B cell (primary cell): ENCODE results near the gene SNRPB2. TPM values are rescaled to one million over a fixed set of nuclear protein-coding genes. Genes with fewer than 3 reads are reported as not detected.

Source experiments
- ATAC-seq: fragments of 200-7000 bp; cut with Tn5 transposase; one replicate; pipeline ENCODE4 v1.10.0; 2021; ENCODE audit warnings: low read depth, mild to moderate bottlenecking, moderate number of reproducible peaks, moderate library complexity
- CTCF ChIA-PET: fragments of 350-600 bp; sonication (Branson Sonifier 250); formaldehyde crosslinking; loops from one replicate; lab custom pipeline; 2021; ENCODE audit warnings: antibody characterized with exemption, inconsistent platforms; lab: Charles Lee
- POLR2A ChIA-PET: fragments of 350-600 bp; sonication (Branson Sonifier 250); formaldehyde crosslinking; loops from one replicate; lab custom pipeline; 2021; ENCODE audit warnings: antibody characterized with exemption; lab: Charles Lee
- DNase-seq: peaks from one replicate; pipeline ENCODE4 v3.0.0; 2013
- H2AFZ ChIP-seq: 2 replicates; pipeline ENCODE4 v1.6.1; 2012; ENCODE audit warnings: mild to moderate bottlenecking, low read depth, low read length; ENCODE audit not compliant: insufficient read depth, poor library complexity, severe bottlenecking
- H3K27ac ChIP-seq, 2 donors: 1 replicate in 1 of 2; 2 replicates in 1 of 2; pipeline ENCODE4 v1.5.1; 2012 to 2013; ENCODE audit warnings: low read length in 2 of 2, mild to moderate bottlenecking in 2 of 2, moderate library complexity in 1 of 2
- H3K27me3 ChIP-seq, 4 experiments: fragments of 200-600 bp in 1 of 4; sonication (generic) in 1 of 4; replicated peaks in 1 of 4; 1 replicate in 2 of 4; 2 replicates in 2 of 4; pipeline versions ENCODE4 v1.6.1 to v1.7.0; 2013 to 2016; ENCODE audit warnings: low read length in 3 of 4, mild to moderate bottlenecking in 2 of 4, mixed read lengths in 1 of 4, moderate library complexity in 1 of 4; ENCODE audit not compliant: insufficient read depth in 4 of 4, control insufficient read depth in 3 of 4; ENCODE audit errors: control extremely low read depth in 1 of 4
- H3K36me3 ChIP-seq, 2 experiments: replicated peaks in 1 of 2; 1 replicate in 1 of 2; 2 replicates in 1 of 2; pipeline versions ENCODE4 v1.6.1 to v1.7.1; 2013; ENCODE audit warnings: low read length in 1 of 2; ENCODE audit not compliant: insufficient read depth in 2 of 2, control insufficient read depth in 1 of 2; ENCODE audit errors: control extremely low read depth in 1 of 2, extremely low read depth in 1 of 2
- H3K4me1 ChIP-seq, 2 donors: fragments of 200-600 bp in 1 of 2; sonication (generic) in 1 of 2; 1 replicate in 1 of 2; 2 replicates in 1 of 2; pipeline versions ENCODE4 v1.5.1 to v1.6.1; 2013 to 2017; ENCODE audit warnings: low read length in 2 of 2; ENCODE audit not compliant: control insufficient read depth in 2 of 2, insufficient read depth in 2 of 2
- H3K4me2 ChIP-seq: replicated peaks from 2 replicates; pipeline ENCODE3; 2012; ENCODE audit warnings: mild to moderate bottlenecking, low read depth, low read length; ENCODE audit not compliant: poor library complexity, severe bottlenecking
- H3K4me3 ChIP-seq, 5 experiments: fragments of 200-600 bp in 1 of 5; sonication (generic) in 1 of 5; 1 replicate in 3 of 5; 2 replicates in 2 of 5; pipeline versions ENCODE4 v1.5.1 to v1.7.0; 2011 to 2016; ENCODE audit warnings: low read length in 4 of 5, mild to moderate bottlenecking in 4 of 5, low read depth in 2 of 5, control low read depth in 1 of 5, moderate library complexity in 1 of 5; ENCODE audit not compliant: insufficient read depth in 1 of 5; ENCODE audit errors: control extremely low read depth in 1 of 5, extremely low read depth in 1 of 5
- H3K79me2 ChIP-seq: fragments of 200-600 bp; sonication (generic); one replicate; pipeline ENCODE4 v1.6.0; 2016; ENCODE audit warnings: low read length; ENCODE audit not compliant: control insufficient read depth, insufficient read depth
- H3K9ac ChIP-seq: fragments of 200-600 bp; sonication (generic); 2 replicates; pipeline ENCODE4 v1.6.1; 2017; ENCODE audit warnings: mild to moderate bottlenecking, low read length, moderate library complexity
- H3K9me3 ChIP-seq, 3 donors: one replicate each; pipeline versions ENCODE4 v1.6.1 to v1.7.1; 2013; ENCODE audit warnings: low read length in 2 of 3; ENCODE audit not compliant: control insufficient read depth in 2 of 3, insufficient read depth in 1 of 3; ENCODE audit errors: control extremely low read depth in 1 of 3
- H4K20me1 ChIP-seq: 2 replicates; pipeline ENCODE4 v1.6.0; 2012; ENCODE audit warnings: mild to moderate bottlenecking, low read length; ENCODE audit not compliant: insufficient read depth, control insufficient read depth, poor library complexity, severe bottlenecking
- H3K27ac Mint-ChIP-seq: one replicate; pipeline ENCODE4 v1.8.0; 2021; ENCODE audit warnings: mixed read lengths
- H3K27me3 Mint-ChIP-seq: one replicate; pipeline ENCODE4 v1.8.0; 2021; ENCODE audit warnings: mixed read lengths
- H3K4me1 Mint-ChIP-seq: one replicate; pipeline ENCODE4 v1.8.0; 2021; ENCODE audit warnings: mixed read lengths
- H3K4me3 Mint-ChIP-seq: one replicate; pipeline ENCODE4 v1.8.0; 2021; ENCODE audit warnings: mixed read lengths
- H3K9me3 Mint-ChIP-seq: one replicate; pipeline ENCODE4 v1.8.0; 2022; ENCODE audit warnings: mixed read lengths; ENCODE audit not compliant: insufficient read depth
- EZH2 ChIP-seq: IDR thresholded peaks from 2 replicates; pipeline ENCODE4 v1.6.1; 2012; ENCODE audit warnings: borderline replicate concordance, low read depth, mild to moderate bottlenecking, moderate library complexity, low read length; ENCODE audit not compliant: insufficient read depth, poor library complexity, severe bottlenecking
- WGBS: methylation state at CpG from one replicate; pipeline ENCODE4 v1.1.5; 2013; ENCODE audit warnings: missing lambda C conversion rate; ENCODE audit not compliant: insufficient coverage; 5-methylcytosine and 5-hydroxymethylcytosine counted together
- intact Hi-C: fragments of 100-400 bp; cut with micrococcal nuclease; formaldehyde crosslinking; loops from one replicate; pipeline ENCODE4 v1.10.0; 2022
- polyA plus RNA-seq: library from polyadenylated mRNA; depleted of rRNA; stranded (reverse); fragments of >200 nt; gene quantifications from 2 replicates; pipeline ENCODE4 v1.2.3, GENCODE V29; 2012
- total RNA-seq, 2 donors: library from RNA; stranded (reverse); fragments of 120-200 nt in 1 of 2; gene quantifications; 1 replicate in 1 of 2; 2 replicates in 1 of 2; pipeline versions ENCODE4 v1.2.3 to v1.2.4, GENCODE V29; 2013 to 2022
- TF ChIP-seq, protein P1 (sequence below): fragments of 200-600 bp; IDR thresholded peaks from one replicate; pipeline ENCODE4 v1.8.0; 2022; ENCODE audit warnings: antibody characterized with exemption, mild to moderate bottlenecking

The SNRPB2 gene
- total and polyA plus RNA-seq, 2 donors (not counting 1 experiment from before 2014, with no cell fraction given), result 22.4 to 38.3 TPM

DNA sequence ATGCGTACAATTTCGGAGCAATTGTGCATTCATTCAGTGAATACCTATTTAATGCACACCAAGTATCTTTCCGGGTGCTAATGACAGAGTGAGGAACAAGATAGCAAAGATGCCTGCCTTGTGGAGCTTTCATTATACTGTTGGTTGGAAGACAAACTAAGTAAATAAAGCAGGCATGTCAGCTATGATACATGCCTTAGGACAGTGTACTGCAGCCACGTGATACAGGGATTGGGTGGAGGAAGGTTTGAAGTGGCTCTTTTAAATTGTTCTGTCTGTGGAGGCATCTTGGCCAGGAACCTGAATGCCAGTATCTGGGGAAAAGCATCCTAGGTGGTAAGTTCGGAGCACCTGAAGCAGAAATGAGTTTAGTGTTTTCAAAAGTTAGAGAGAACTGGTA is 15.4 kb downstream of the SNRPB2 start:
- Mint-ChIP-seq H3K4me3 (no peak overlapping the region), H3K4me1 (no peaks in the 10 kb centered on the region), H3K27ac (no peak overlapping the region), H3K9me3 (no peaks in the 10 kb centered on the region), H3K27me3 (peaks cover 20% of the 10 kb centered on the region)
- no peaks in the 10 kb centered on the region for H3K4me1 ChIP-seq
- no peak overlapping the region for H3K27ac ChIP-seq
- H2AFZ ChIP-seq, result no peak overlapping the region
- intact Hi-C loops, result no loop called here
- no peak for DNase-seq
- peaks cover 3 to 16% of the 10 kb centered on the region in 2 experiments for H3K36me3 ChIP-seq
- no peak overlapping the region for H3K4me3 ChIP-seq
- CTCF ChIA-PET, result no interaction called here
- no peaks in the 10 kb centered on the region for H3K27me3 ChIP-seq
- WGBS, result 93% methylated on average over 3 of the region's 5 CpGs
- no peak overlapping the region for H3K9ac ChIP-seq
- TF ChIP-seq, protein P1, sequence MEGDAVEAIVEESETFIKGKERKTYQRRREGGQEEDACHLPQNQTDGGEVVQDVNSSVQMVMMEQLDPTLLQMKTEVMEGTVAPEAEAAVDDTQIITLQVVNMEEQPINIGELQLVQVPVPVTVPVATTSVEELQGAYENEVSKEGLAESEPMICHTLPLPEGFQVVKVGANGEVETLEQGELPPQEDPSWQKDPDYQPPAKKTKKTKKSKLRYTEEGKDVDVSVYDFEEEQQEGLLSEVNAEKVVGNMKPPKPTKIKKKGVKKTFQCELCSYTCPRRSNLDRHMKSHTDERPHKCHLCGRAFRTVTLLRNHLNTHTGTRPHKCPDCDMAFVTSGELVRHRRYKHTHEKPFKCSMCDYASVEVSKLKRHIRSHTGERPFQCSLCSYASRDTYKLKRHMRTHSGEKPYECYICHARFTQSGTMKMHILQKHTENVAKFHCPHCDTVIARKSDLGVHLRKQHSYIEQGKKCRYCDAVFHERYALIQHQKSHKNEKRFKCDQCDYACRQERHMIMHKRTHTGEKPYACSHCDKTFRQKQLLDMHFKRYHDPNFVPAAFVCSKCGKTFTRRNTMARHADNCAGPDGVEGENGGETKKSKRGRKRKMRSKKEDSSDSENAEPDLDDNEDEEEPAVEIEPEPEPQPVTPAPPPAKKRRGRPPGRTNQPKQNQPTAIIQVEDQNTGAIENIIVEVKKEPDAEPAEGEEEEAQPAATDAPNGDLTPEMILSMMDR, result no peak
- no peak for TF ChIP-seq EZH2
- POLR2A ChIA-PET, result no interaction called here
- no peaks in the 10 kb centered on the region for H4K20me1 ChIP-seq
- no peaks in the 10 kb centered on the region for H3K79me2 ChIP-seq
- ATAC-seq, result no peak
- H3K9me3 ChIP-seq, result no peaks in the 10 kb centered on the region
- H3K4me2 ChIP-seq, result no peak overlapping the region

DNA sequence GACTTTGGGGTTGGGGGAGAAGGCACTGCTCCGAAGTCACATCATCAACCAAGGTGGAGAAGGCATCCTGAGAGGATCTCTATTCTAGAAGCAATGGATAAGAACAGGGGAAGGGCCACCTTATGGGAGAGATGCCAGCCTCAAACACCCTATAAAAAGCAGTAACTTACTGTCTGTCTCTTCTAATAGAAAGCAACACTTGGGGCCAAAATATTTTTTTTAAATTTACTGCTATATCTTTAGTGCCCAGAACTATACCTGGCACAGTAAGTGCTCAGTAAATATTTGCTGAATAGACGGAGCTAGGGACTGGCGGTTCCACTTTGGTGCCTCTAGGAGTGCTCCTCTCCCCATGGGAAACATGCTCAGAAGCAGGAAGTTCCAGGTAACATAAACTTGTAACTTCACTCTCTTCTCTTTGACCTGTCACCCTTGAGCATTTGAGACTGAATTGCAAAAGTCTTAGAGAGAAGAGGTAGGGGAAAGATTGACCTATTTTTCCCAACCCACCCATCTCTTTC is 17.5 kb downstream of the SNRPB2 start:
- Histone ChIP-seq H3K79me2 (no peaks in the 10 kb centered on the region), H3K27me3 (no peaks in the 10 kb centered on the region), H3K36me3 (no peaks in the 10 kb centered on the region), H3K27ac (no peak overlapping the region), H3K4me3 (no peak overlapping the region), H2AFZ (no peak overlapping the region), H3K4me1 (no peaks in the 10 kb centered on the region), H3K9ac (no peak overlapping the region), H4K20me1 (no peaks in the 10 kb centered on the region), H3K4me2 (no peak overlapping the region), H3K9me3 (no peaks in the 10 kb centered on the region)
- intact Hi-C loops, result no loop called here
- Mint-ChIP-seq H3K4me1 (no peaks in the 10 kb centered on the region), H3K4me3 (no peak overlapping the region), H3K27ac (no peak overlapping the region), H3K27me3 (peaks cover 30% of the 10 kb centered on the region), H3K9me3 (no peaks in the 10 kb centered on the region)
- ChIA-PET CTCF (no interaction called here), POLR2A (no interaction called here)
- 90% methylated on average over 2 of the region's 3 CpGs for WGBS
- no peak for DNase-seq
- no peak for ATAC-seq
- no peak for TF ChIP-seq EZH2
- TF ChIP-seq, protein P1, result no peak
